Ishikawa (cell line): ENCODE measurements around the gene HLA-F.

ENCODE experiments used
- CREB1 ChIP-seq: IDR thresholded peaks from 2 replicates; pipeline ENCODE4 v1.6.1; 2012; ENCODE audit warnings: low read depth
- TAF1 ChIP-seq: IDR thresholded peaks from 2 replicates; pipeline ENCODE4 v1.6.1; 2012; ENCODE audit warnings: low read depth, mild to moderate bottlenecking

DNA sequence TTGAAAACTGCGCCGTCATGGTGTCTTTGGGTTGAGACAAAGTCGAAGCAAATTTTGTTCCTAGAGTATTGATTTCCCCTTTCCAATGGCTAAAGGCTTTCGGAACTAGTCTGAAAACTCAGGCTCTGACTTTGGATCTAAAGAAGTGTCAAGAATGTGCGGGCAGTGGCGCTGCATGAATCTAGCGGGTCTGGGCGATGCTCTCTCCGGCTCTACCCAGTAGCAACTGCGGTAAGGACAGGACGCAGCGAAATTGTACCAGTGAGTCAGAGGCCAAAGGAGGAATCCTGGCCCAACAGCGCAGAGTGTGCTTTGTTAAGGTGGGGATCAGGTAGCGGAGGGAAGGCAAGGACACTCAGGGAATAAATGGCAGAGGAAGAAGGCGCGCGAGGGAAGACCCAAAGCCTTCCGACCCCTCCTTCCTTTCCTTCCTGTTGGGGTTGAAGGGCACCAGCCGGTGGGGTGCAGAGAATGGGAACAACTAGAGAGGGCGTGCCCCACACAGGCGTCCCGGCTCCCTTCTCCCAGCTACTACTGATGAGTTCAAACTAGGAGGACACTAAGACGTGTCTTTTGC is 32.1 kb downstream of the HLA-F start:
- TF ChIP-seq TAF1 = no peak
- no peak for TF ChIP-seq CREB1
